NCI-H1930 (cell line): ENCODE data around the gene B3GALT5.

Source experiments
- DNase-seq, 2 experiments: peaks; one replicate each; lab custom pipeline; 2025; lab: John Stamatoyannopoulos, UW

B3GALT5 gene

GRCh38 chr21:39696196-39696595 is 83.5 kb downstream of the B3GALT5 start:
- DNase-seq, result no peak

GRCh38 chr21:39696618-39697017 is 83.9 kb downstream of the B3GALT5 start:
- no peak for DNase-seq

- no peak for DNase-seq
Measured at GRCh38 chr21:39700318-39700717, 87.6 kb downstream of the B3GALT5 start.

- no peak for DNase-seq
Measured at GRCh38 chr21:39703578-39703977, 90.8 kb downstream of the B3GALT5 start.

- DNase-seq, result no peak
Measured at GRCh38 chr21:39705849-39706248, 93.1 kb downstream of the B3GALT5 start.

- no peak for DNase-seq
Measured at GRCh38 chr21:39707316-39707715, 94.6 kb downstream of the B3GALT5 start.

- no peak for DNase-seq
Measured at GRCh38 chr21:39710866-39711265, 98.1 kb downstream of the B3GALT5 start.

- DNase-seq, result no peak
Measured at GRCh38 chr21:39712273-39712672, 99.5 kb downstream of the B3GALT5 start.

- no peak for DNase-seq
Measured at GRCh38 chr21:39712976-39713375, 100.2 kb downstream of the B3GALT5 start.

- DNase-seq, result no peak
Measured at GRCh38 chr21:39713905-39714304, 101.2 kb downstream of the B3GALT5 start.

- no peak for DNase-seq
Measured at GRCh38 chr21:39714331-39714730, 101.6 kb downstream of the B3GALT5 start.

- peak in 1 of 2 experiments; percentile 26 for DNase-seq
Measured at GRCh38 chr21:39715804-39716397, 103.2 kb downstream of the B3GALT5 start.

GRCh38 chr21:39720126-39720778 is 107.5 kb downstream of the B3GALT5 start:
- DNase-seq, result no peak

- no peak for DNase-seq
Measured at GRCh38 chr21:39721885-39722284, 109.1 kb downstream of the B3GALT5 start.
